HL-60 (cell line): Measurements from ENCODE around the gene MLF1.

Source experiments
- DNase-seq, 2 experiments: peaks; one replicate each; pipeline ENCODE4 v3.0.0-alpha.2; 2010 to 2020; ENCODE audit warnings: low read depth in 1 of 2, low spot score in 1 of 2
- H3K27ac ChIP-seq: fragments of 250-450 bp; sonication (Bioruptor Pico); replicated peaks from 2 replicates; pipeline ENCODE4 v1.5.1; 2020; ENCODE audit warnings: mild to moderate bottlenecking, moderate library complexity
- H3K27me3 ChIP-seq: fragments of 250-450 bp; sonication (Bioruptor Pico); 2 replicates; pipeline ENCODE4 v1.5.1; 2021; ENCODE audit warnings: mild to moderate bottlenecking, moderate library complexity; ENCODE audit not compliant: insufficient read depth, poor library complexity, severe bottlenecking
- H3K4me3 ChIP-seq: replicated peaks from 2 replicates; pipeline ENCODE4 v1.5.1; 2011; ENCODE audit warnings: mild to moderate bottlenecking, control low read depth, low read length; ENCODE audit not compliant: insufficient read depth
- CTCF ChIP-seq: IDR thresholded peaks from one replicate; pipeline ENCODE4 v1.5.1; 2011; ENCODE audit warnings: low read length, control low read depth, inconsistent platforms; ENCODE audit not compliant: insufficient read depth
- GABPA ChIP-seq: IDR thresholded peaks from 2 replicates; pipeline ENCODE4 v1.6.1; 2012; ENCODE audit warnings: low read depth
- POLR2AphosphoS5 ChIP-seq: IDR thresholded peaks from 2 replicates; pipeline ENCODE4 v1.6.1; 2012; ENCODE audit warnings: low read depth
- REST ChIP-seq: IDR thresholded peaks from 2 replicates; pipeline ENCODE4 v1.6.1; 2012; ENCODE audit warnings: low read depth; ENCODE audit not compliant: insufficient replicate concordance
- SPI1 ChIP-seq: IDR thresholded peaks from 2 replicates; pipeline ENCODE4 v1.6.1; 2012; ENCODE audit warnings: low read depth, mild to moderate bottlenecking, borderline replicate concordance

Gene MLF1

DNA sequence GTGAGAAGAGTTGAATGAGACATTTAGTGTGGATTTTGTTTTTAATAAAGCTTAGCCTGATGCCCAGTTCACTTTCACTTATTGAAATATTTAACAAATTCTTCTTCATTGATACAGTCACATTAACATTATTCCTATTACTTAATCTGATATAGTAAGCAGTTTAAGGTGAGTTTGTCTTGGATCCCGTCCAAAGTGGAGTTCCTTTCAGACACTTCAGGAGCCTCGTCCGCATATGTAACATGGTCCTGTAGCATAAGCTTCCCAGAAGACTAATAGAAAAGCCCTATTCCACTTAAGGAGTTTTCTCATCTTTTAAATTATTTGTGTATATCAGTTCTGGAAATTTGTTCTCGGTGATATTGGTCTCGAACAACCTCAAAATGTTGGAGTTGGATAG is 39.7 kb upstream of the MLF1 start:
- Histone ChIP-seq H3K27me3 (no peaks in the 10 kb centered on the region), H3K27ac (no peak overlapping the region), H3K4me3 (no peak overlapping the region)
- DNase-seq, result no peak
- no peak for TF ChIP-seq GABPA
- no peak for TF ChIP-seq SPI1
- no peak for TF ChIP-seq CTCF
- no peak for TF ChIP-seq REST
- TF ChIP-seq POLR2AphosphoS5, result no peak

DNA sequence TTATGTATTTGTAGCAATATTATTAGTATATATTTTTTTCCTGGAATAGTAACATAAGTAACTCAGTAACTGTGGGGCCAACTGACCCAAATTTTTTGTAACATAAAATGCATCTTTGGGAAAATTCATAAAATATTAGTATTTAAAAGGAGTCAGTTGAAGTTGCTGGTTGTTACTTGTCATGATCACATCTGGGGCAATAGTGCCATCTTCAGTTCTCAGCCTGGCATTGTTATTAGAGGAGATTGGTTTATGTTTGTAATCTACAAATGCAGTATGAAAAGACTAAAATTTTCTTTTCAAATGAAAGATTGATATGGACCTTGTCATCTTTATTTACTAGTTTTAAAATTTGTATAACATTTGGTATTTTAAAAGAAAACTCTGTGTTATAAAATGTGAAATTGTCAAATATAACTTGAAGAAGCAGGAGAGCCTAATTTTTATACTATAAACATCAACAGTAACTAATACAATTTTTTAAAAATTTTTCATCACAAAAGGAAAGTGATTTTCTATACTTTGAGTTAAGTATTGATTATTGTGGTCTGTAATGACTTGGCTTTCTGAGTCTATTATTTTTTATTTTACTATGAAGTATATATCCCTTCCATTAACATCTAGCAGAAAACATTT is 38.8 kb upstream of the MLF1 start:
- no peaks in the 10 kb centered on the region for H3K27me3 ChIP-seq
- H3K4me3 ChIP-seq, result no peak overlapping the region
- peak; percentile 20 for TF ChIP-seq CTCF
- TF ChIP-seq POLR2AphosphoS5, result no peak
- peak; percentile 5 to 25 for DNase-seq
- no peak overlapping the region for H3K27ac ChIP-seq

GRCh38 chr3:158535918-158536317 is 35.1 kb upstream of the MLF1 start:
- DNase-seq, result no peak
- Histone ChIP-seq H3K4me3 (no peak overlapping the region), H3K27ac (no peak overlapping the region), H3K27me3 (no peaks in the 10 kb centered on the region)
- no peak for TF ChIP-seq CTCF
- TF ChIP-seq POLR2AphosphoS5, result no peak
- no peak for TF ChIP-seq REST
- TF ChIP-seq SPI1, result no peak
- no peak for TF ChIP-seq GABPA

- Histone ChIP-seq H3K27me3 (no peaks in the 10 kb centered on the region), H3K27ac (no peak overlapping the region), H3K4me3 (no peak overlapping the region)
- no peak for TF ChIP-seq GABPA
- TF ChIP-seq SPI1, result no peak
- TF ChIP-seq POLR2AphosphoS5, result no peak
- DNase-seq, result peak; percentile 5 to 54
These were observed 31.5 kb upstream of the MLF1 start for GRCh38 chr3:158539414-158540014.
